Parathyroid adenoma (tissue), 2 donors: Measurements from ENCODE around the gene SCN8A.

ENCODE experiments used
- H2AFZ ChIP-seq: fragments of 300-600 bp; sonication (generic); one replicate; pipeline ENCODE4 v1.7.0; 2017; ENCODE audit warnings: antibody characterized with exemption, mild to moderate bottlenecking
- H3K27ac ChIP-seq: fragments of 300-600 bp; sonication (generic); one replicate; pipeline ENCODE4 v1.7.0; 2017
- H3K27me3 ChIP-seq: fragments of 300-600 bp; sonication (generic); one replicate; pipeline ENCODE4 v1.7.0; 2017; ENCODE audit warnings: low read length; ENCODE audit not compliant: control insufficient read depth, insufficient read depth
- H3K36me3 ChIP-seq: fragments of 300-600 bp; sonication (generic); one replicate; pipeline ENCODE4 v1.7.0; 2017; ENCODE audit warnings: low read length; ENCODE audit not compliant: control insufficient read depth, insufficient read depth
- H3K4me1 ChIP-seq: fragments of 300-600 bp; sonication (generic); one replicate; pipeline ENCODE4 v1.7.0; 2017; ENCODE audit warnings: control low read depth
- H3K4me2 ChIP-seq: fragments of 300-600 bp; sonication (generic); one replicate; pipeline ENCODE4 v1.7.0; 2017; ENCODE audit warnings: low read length
- H3K4me3 ChIP-seq: fragments of 300-600 bp; sonication (generic); one replicate; pipeline ENCODE4 v1.7.0; 2017; ENCODE audit warnings: low read depth, low read length
- H3K79me2 ChIP-seq: fragments of 300-600 bp; sonication (generic); one replicate; pipeline ENCODE4 v1.7.0; 2017; ENCODE audit warnings: control low read depth
- H3K9ac ChIP-seq: fragments of 300-600 bp; sonication (generic); one replicate; pipeline ENCODE4 v1.7.0; 2017; ENCODE audit warnings: mild to moderate bottlenecking
- H3K9me3 ChIP-seq: fragments of 300-600 bp; sonication (generic); one replicate; pipeline ENCODE4 v1.7.0; 2017; ENCODE audit warnings: low read length; ENCODE audit not compliant: control insufficient read depth
- TF ChIP-seq, protein P1 (sequence below): fragments of 300-600 bp; sonication (generic); IDR thresholded peaks from one replicate; pipeline ENCODE4 v1.7.0; 2017; ENCODE audit warnings: antibody characterized with exemption, mild to moderate bottlenecking
- donor health status: primary hyperparathyroidism.

SCN8A gene

GRCh38 chr12:51579321-51579850 lies 11.6 kb upstream of the SCN8A start:
- H3K4me2 ChIP-seq: no peak overlapping the region
- no peak overlapping the region for H3K27ac ChIP-seq
- no peaks in the 10 kb centered on the region for H3K27me3 ChIP-seq
- TF ChIP-seq, protein P1, sequence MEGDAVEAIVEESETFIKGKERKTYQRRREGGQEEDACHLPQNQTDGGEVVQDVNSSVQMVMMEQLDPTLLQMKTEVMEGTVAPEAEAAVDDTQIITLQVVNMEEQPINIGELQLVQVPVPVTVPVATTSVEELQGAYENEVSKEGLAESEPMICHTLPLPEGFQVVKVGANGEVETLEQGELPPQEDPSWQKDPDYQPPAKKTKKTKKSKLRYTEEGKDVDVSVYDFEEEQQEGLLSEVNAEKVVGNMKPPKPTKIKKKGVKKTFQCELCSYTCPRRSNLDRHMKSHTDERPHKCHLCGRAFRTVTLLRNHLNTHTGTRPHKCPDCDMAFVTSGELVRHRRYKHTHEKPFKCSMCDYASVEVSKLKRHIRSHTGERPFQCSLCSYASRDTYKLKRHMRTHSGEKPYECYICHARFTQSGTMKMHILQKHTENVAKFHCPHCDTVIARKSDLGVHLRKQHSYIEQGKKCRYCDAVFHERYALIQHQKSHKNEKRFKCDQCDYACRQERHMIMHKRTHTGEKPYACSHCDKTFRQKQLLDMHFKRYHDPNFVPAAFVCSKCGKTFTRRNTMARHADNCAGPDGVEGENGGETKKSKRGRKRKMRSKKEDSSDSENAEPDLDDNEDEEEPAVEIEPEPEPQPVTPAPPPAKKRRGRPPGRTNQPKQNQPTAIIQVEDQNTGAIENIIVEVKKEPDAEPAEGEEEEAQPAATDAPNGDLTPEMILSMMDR: no peak
- H3K79me2 ChIP-seq: no peaks in the 10 kb centered on the region
- no peak overlapping the region for H3K9ac ChIP-seq
- H3K36me3 ChIP-seq: no peaks in the 10 kb centered on the region
- no peaks in the 10 kb centered on the region for H3K9me3 ChIP-seq
- no peak overlapping the region for H3K4me3 ChIP-seq
- H3K4me1 ChIP-seq: no peaks in the 10 kb centered on the region
- no peak overlapping the region for H2AFZ ChIP-seq

GRCh38 chr12:51589060-51589459 lies 2.0 kb upstream of the SCN8A start:
- H3K4me2 ChIP-seq: no peak overlapping the region
- H3K9me3 ChIP-seq: no peaks in the 10 kb centered on the region
- no peak overlapping the region for H3K9ac ChIP-seq
- H3K4me1 ChIP-seq: peaks cover 8% of the 10 kb centered on the region
- no peaks in the 10 kb centered on the region for H3K36me3 ChIP-seq
- TF ChIP-seq, protein P1: no peak
- H3K27ac ChIP-seq: no peak overlapping the region
- no peak overlapping the region for H2AFZ ChIP-seq
- H3K27me3 ChIP-seq: no peaks in the 10 kb centered on the region
- no peaks in the 10 kb centered on the region for H3K79me2 ChIP-seq
- H3K4me3 ChIP-seq: no peak overlapping the region

GRCh38 chr12:51589557-51590176 lies 1.4 kb upstream of the SCN8A start:
- Histone ChIP-seq H3K4me2 (no peak overlapping the region), H3K9me3 (no peaks in the 10 kb centered on the region), H3K9ac (no peak overlapping the region), H3K27ac (no peak overlapping the region), H3K4me1 (peaks cover 8% of the 10 kb centered on the region), H3K4me3 (no peak overlapping the region), H2AFZ (peak overlapping the region; percentile 83), H3K36me3 (no peaks in the 10 kb centered on the region), H3K27me3 (no peaks in the 10 kb centered on the region), H3K79me2 (no peaks in the 10 kb centered on the region)
- TF ChIP-seq, protein P1: no peak

DNA sequence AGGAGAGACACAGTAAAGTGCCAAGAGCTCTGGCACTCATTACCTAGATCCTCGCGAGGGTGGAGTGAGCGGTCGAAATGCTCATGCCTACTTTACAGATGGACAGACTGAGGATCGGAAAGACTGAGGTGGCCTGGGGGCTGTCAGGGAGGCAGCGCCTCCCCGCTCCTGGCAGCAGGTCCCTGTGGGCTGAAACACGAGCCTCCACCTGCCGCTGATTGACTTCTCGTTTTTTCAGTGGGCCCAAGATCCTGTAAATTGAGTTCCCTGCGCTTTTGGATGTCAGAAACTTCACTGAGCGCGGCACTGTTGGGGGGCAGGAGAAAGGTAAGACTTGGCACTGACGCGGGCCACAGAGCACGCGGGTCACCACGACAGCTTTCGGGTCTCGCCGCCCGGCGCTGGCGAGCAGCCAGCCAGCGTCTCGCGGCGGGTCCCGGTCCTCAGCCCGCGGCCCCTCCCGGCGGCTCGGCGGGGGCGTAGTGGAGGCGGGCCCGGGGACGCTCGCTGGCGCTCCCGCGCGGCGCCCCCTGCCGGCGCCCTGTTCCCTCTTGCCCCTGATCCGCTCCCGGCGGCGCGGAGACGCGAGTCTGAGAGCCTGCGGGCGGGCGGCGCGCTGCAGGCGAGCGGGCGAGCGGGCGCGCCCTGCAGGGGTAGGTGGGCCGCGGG lies 552 bp upstream of the SCN8A start:
- H3K9ac ChIP-seq: peak overlapping the region; percentile 17
- H3K4me1 ChIP-seq: peaks cover 8% of the 10 kb centered on the region
- no peaks in the 10 kb centered on the region for H3K36me3 ChIP-seq
- peak overlapping the region; percentile 77 for H3K4me2 ChIP-seq
- H3K79me2 ChIP-seq: no peaks in the 10 kb centered on the region
- peak overlapping the region; percentile 83 for H2AFZ ChIP-seq
- no peaks in the 10 kb centered on the region for H3K27me3 ChIP-seq
- H3K9me3 ChIP-seq: no peaks in the 10 kb centered on the region
- H3K4me3 ChIP-seq: peak overlapping the region; percentile 62
- TF ChIP-seq, protein P1: peak; percentile 17
- H3K27ac ChIP-seq: peak overlapping the region; percentile 65
